MM.1S (cell line): ENCODE results near the gene CASTOR1.

Source experiments
- DNase-seq: peaks from one replicate; pipeline ENCODE4 v3.0.0-alpha.2; 2015
- H2AFZ ChIP-seq: fragments of 300-600 bp; sonication (generic); 2 replicates; pipeline ENCODE4 v1.6.0; 2016; ENCODE audit warnings: antibody characterized with exemption, low read length
- H3F3A ChIP-seq: fragments of 300-600 bp; sonication (generic); 2 replicates; pipeline ENCODE4 v1.6.1; 2016; ENCODE audit warnings: mild to moderate bottlenecking, antibody characterized with exemption, low read length, moderate library complexity, mixed read lengths; ENCODE audit not compliant: insufficient read depth
- H3K27ac ChIP-seq: fragments of 300-600 bp; sonication (generic); 2 replicates; pipeline ENCODE4 v1.5.1; 2016; ENCODE audit warnings: mild to moderate bottlenecking, low read length
- H3K27me3 ChIP-seq: fragments of 300-600 bp; sonication (generic); replicated peaks from 2 replicates; pipeline ENCODE4 v1.6.0; 2016; ENCODE audit warnings: low read length; ENCODE audit not compliant: insufficient read depth
- H3K36me3 ChIP-seq: fragments of 300-600 bp; sonication (generic); replicated peaks from 2 replicates; pipeline ENCODE4 v1.6.1; 2016; ENCODE audit warnings: mild to moderate bottlenecking, low read length, mixed read lengths; ENCODE audit not compliant: insufficient read depth
- H3K4me1 ChIP-seq: fragments of 300-600 bp; sonication (generic); 2 replicates; pipeline ENCODE4 v1.6.1; 2016; ENCODE audit warnings: low read length, mixed read lengths
- H3K4me2 ChIP-seq: fragments of 300-600 bp; sonication (generic); 2 replicates; pipeline ENCODE4 v1.6.0; 2016; ENCODE audit warnings: low read depth, low read length
- H3K4me3 ChIP-seq: fragments of 300-600 bp; sonication (generic); 2 replicates; pipeline ENCODE4 v1.5.1; 2016; ENCODE audit warnings: low read length, mixed read lengths
- H3K79me2 ChIP-seq: fragments of 300-600 bp; sonication (generic); 2 replicates; pipeline ENCODE4 v1.6.1; 2016; ENCODE audit warnings: mixed run types, low read length, mixed read lengths
- H3K9ac ChIP-seq: fragments of 300-600 bp; sonication (generic); 2 replicates; pipeline ENCODE4 v1.6.1; 2016; ENCODE audit warnings: low read length, mixed read lengths
- H3K9me2 ChIP-seq: fragments of 300-600 bp; sonication (generic); replicated peaks from 2 replicates; pipeline ENCODE4 v1.6.1; 2016; ENCODE audit warnings: mild to moderate bottlenecking, low read length, mixed read lengths; ENCODE audit not compliant: insufficient read depth
- H3K9me3 ChIP-seq: fragments of 300-600 bp; sonication (generic); replicated peaks from 2 replicates; pipeline ENCODE4 v1.6.1; 2016; ENCODE audit warnings: mild to moderate bottlenecking, low read length, mixed read lengths; ENCODE audit not compliant: insufficient read depth
- H4K20me1 ChIP-seq: fragments of 300-600 bp; sonication (generic); 2 replicates; pipeline ENCODE4 v1.6.1; 2016; ENCODE audit warnings: mild to moderate bottlenecking, low read length, moderate library complexity, mixed read lengths; ENCODE audit not compliant: insufficient read depth
- EZH2 ChIP-seq: fragments of 300-600 bp; sonication (generic); optimal IDR thresholded peaks from 2 replicates; pipeline ENCODE3; 2017; ENCODE audit warnings: low read depth, mild to moderate bottlenecking, antibody characterized with exemption, low read length, mixed read lengths
- EZH2phosphoT487 ChIP-seq: fragments of 300-600 bp; sonication (generic); IDR thresholded peaks from 2 replicates; pipeline ENCODE4 v1.6.1; 2018; ENCODE audit warnings: antibody characterized with exemption, low read length
- TF ChIP-seq, protein P1 (sequence below): fragments of 300-600 bp; sonication (generic); IDR thresholded peaks from 2 replicates; pipeline ENCODE4 v1.5.1; 2016; ENCODE audit warnings: antibody characterized with exemption, low read length, mixed read lengths

CASTOR1 gene

DNA sequence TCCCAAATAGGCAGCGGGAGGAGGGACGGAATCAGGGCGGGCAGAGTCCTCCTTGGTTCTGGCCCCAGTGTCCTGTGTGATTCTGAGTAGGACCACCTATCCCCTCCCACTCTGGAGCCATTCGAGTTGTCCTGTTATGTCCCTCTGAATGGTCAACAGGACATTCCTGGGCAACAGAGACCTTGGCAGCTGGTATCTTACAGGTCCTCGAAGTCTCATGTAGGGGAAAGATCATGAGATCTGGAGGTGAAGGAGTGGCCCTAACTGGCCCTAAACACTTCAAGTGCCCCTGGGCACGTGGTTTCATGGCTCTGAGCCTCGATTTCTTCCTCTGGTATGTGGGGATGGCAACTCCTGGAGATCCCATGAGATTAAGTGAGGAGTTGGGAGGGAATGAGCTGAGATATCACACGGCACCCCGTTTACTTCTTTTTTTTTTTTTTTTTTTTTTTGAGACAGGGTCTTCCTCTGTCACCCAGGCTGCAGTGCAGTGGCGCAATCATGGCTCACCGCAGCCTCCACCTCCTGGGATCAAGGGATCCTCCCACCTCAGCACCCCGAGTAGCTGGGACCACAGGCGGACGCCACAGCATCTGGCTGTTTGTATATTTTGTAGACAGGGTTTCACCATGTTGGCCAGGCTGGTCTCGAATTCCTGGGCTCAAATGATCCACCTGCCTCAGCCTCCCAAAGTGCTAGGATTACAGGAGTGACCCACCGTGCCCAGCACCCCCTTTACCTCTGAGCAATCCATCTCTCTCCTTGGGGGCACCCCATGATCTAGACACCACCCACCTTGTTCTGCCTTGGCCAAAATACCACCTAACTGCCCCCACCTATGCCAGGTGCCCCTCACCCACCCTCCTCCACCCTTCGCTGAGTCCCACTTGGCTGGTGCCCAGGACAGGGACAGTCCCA is 49.6 kb downstream of the CASTOR1 start:
- no peaks in the 10 kb centered on the region; the same call in 1 of the 2 replicates for H3F3A ChIP-seq

DNA sequence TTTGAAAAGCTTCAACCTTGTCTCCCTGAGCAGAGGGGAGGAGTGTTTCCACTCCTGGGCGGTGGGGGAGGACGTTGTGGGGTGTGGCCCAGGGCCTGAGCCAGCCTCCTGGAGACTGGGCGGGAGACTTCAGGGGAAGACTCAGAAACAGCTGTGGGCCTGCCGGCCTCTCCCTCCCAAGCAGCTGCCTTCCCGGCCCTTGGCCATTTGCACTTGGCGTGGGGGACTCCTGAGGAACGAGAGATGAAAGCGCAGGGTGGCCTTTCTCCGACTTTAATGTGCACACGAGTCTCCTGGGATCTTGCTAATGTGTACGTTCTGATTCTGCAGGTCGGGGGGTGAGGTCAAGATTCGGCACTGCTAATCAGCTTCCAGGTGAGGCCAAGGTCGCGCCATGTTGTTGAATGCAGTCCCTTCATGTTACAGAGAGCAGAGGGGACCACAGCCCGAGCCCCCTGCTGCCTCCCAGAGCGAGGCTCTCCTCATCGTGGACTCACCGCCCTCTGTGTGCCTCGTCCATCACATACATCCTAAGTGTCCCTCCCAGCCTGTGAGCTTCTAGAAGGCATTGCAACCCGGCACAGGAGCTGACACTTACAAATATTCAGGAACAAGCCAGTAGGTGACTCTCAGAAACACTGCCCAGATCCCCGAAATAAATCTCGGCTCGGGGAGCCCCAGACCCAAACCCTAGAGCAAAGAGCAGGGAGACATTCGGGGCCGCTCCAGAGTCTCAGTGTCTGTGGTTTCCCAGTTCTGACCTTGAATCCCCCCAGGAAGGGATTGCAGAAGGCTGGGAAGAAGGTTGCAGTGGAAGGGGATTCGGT is 50.4 kb downstream of the CASTOR1 start:
- Histone ChIP-seq H3K27ac (no peak overlapping the region), H3K27me3 (peaks cover 37% of the 10 kb centered on the region), H3K9me2 (no peaks in the 10 kb centered on the region), H3K9me3 (no peaks in the 10 kb centered on the region), H3K4me2 (no peak overlapping the region), H3F3A (no peaks in the 10 kb centered on the region; the same call in 1 of the 2 replicates), H3K4me3 (no peak overlapping the region), H3K79me2 (no peaks in the 10 kb centered on the region), H4K20me1 (no peaks in the 10 kb centered on the region), H2AFZ (no peak overlapping the region), H3K4me1 (0 out of 2 replicates have a peak, but pooled peaks cover 4% of the 10 kb centered on the region), H3K36me3 (no peaks in the 10 kb centered on the region), H3K9ac (no peak overlapping the region)
- DNase-seq, result no peak
- TF ChIP-seq, protein P1, sequence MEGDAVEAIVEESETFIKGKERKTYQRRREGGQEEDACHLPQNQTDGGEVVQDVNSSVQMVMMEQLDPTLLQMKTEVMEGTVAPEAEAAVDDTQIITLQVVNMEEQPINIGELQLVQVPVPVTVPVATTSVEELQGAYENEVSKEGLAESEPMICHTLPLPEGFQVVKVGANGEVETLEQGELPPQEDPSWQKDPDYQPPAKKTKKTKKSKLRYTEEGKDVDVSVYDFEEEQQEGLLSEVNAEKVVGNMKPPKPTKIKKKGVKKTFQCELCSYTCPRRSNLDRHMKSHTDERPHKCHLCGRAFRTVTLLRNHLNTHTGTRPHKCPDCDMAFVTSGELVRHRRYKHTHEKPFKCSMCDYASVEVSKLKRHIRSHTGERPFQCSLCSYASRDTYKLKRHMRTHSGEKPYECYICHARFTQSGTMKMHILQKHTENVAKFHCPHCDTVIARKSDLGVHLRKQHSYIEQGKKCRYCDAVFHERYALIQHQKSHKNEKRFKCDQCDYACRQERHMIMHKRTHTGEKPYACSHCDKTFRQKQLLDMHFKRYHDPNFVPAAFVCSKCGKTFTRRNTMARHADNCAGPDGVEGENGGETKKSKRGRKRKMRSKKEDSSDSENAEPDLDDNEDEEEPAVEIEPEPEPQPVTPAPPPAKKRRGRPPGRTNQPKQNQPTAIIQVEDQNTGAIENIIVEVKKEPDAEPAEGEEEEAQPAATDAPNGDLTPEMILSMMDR, result no peak
- TF ChIP-seq EZH2phosphoT487 (no peak), EZH2 (no peak)

More for the DNA sequence above, 49.6 kb downstream of the CASTOR1 start:
- Histone ChIP-seq H3K4me3 (no peak overlapping the region), H3K9ac (no peak overlapping the region), H2AFZ (no peak overlapping the region), H3K27ac (no peak overlapping the region), H3K4me2 (no peak overlapping the region), H3K9me2 (no peaks in the 10 kb centered on the region), H3K79me2 (no peaks in the 10 kb centered on the region), H3K9me3 (no peaks in the 10 kb centered on the region), H4K20me1 (no peaks in the 10 kb centered on the region), H3K4me1 (0 out of 2 replicates have a peak, but pooled peaks cover 4% of the 10 kb centered on the region), H3K36me3 (no peaks in the 10 kb centered on the region), H3K27me3 (peaks cover 46% of the 10 kb centered on the region)
- DNase-seq, result no peak
- TF ChIP-seq, protein P1, result no peak
- no peak for TF ChIP-seq EZH2phosphoT487
- TF ChIP-seq EZH2, result no peak

DNA sequence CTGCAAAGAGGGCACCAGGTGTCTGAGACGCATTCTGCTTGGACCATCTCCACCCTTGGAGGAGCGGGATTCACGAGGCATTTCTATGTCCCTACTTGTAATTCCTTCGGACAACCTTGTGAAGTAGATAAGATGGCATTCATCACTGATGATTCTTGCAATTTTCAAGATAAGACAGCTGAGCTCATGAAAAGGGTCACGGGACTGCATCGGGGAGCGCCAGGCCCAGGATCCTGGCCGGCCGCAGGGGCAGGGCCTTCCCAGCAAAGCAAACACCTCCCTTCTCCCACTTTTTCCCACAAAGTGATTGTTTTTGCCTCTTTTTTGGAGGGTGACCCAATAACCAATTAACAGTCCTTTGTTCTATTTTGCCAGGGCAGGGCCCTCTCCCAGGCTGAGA is 51.2 kb downstream of the CASTOR1 start:
- Histone ChIP-seq H3K9me2 (no peaks in the 10 kb centered on the region), H3K4me3 (no peak overlapping the region), H2AFZ (no peak overlapping the region), H3K27ac (no peak overlapping the region), H3K4me1 (0 out of 2 replicates have a peak, but pooled peaks cover 4% of the 10 kb centered on the region), H3K36me3 (no peaks in the 10 kb centered on the region), H3K9me3 (no peaks in the 10 kb centered on the region), H3K27me3 (peaks cover 37% of the 10 kb centered on the region), H3K79me2 (no peaks in the 10 kb centered on the region), H3K4me2 (no peak overlapping the region), H3F3A (no peaks in the 10 kb centered on the region; the same call in 1 of the 2 replicates), H3K9ac (no peak overlapping the region), H4K20me1 (no peaks in the 10 kb centered on the region)
- DNase-seq, result no peak
- TF ChIP-seq, protein P1, result no peak
